GM21515 (cell line): ENCODE results near the gene CCDC85C.

Source experiments
- ATAC-seq: cut with Tn5 transposase; IDR thresholded peaks from one replicate; pipeline ENCODE4 v1.9.1; 2021; ENCODE audit not compliant: unreplicated experiment

The CCDC85C gene

GRCh38 chr14:99590746-99591555 lies 13.1 kb downstream of the CCDC85C start:
- ATAC-seq = no peak

GRCh38 chr14:99589651-99590530 lies 14.1 kb downstream of the CCDC85C start:
- no peak for ATAC-seq

DNA sequence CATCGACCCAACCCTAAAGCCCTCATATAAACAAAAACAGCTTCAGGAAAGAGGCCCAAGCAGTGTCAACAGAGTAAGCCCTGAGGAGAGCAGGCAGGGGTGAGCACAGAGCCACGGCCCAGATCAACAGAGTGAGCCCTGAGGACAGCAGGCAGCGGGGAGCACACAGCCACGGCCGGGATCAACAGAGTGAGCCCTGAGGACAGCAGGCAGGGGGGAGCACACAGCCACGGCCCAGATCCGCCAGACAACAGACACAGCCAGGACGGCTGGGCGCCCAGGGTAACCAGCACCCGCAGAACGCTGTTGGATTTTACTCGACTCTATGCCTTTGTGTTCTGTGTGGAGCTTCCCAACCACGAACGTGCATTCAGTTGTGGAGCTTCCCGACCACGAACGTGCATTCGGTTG lies 15.0 kb downstream of the CCDC85C start:
- ATAC-seq = no peak

GRCh38 chr14:99587460-99588278 lies 16.3 kb downstream of the CCDC85C start:
- no peak for ATAC-seq

- no peak for ATAC-seq
These were observed 17.1 kb downstream of the CCDC85C start for GRCh38 chr14:99586761-99587459.

DNA sequence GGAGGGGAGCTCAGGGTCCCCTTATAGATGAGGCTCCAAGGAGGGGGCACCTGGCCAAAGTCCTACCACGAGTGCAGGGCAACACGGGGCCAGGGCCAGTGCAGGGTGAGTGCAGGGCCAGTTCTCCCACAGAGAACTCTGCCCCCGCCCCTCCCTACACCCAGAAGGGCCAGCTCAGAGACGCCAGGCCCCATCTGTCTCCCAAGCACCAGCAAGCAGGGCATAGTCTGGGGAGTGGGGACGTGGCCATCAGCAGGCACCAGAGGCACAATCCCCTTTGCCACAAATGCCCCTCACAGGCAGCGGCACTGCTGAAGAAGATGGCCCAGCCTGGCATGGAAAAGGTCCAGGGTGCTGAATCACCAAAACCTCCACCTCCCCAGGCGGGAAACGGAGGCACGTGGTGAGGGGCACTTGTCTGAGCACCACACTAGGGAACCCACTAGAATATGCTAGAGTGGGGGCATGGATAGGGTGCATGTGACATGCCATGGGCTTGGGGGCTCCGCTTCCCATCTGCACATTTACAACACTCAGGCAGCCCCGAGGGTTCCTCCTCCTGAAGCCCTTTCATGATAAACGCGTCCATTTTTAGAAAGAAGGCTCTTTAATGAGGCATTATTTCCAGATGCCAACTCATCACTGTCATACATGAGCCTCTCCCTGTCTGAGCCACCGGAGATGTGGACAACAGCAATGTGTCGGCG lies 17.8 kb downstream of the CCDC85C start:
- ATAC-seq = no peak

DNA sequence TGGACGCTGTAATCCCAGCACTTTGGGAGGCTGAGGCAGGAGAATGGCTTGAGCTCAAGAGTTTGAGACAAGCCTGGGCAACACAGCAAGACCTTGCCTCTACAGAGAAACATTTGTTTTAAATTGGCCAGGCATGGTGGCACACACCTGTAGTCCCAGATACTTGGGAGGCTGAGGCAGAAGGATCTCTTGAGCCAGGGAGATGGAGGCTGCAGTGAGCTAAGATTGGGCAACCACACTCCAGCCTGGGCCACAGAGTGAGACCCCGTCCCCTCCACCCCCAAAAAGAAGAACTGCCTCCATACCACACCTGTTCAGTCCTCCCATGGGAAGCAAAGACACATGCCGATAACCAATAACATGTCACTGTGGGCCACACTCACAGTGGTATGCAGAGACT lies 19.2 kb downstream of the CCDC85C start:
- no peak for ATAC-seq

- no peak for ATAC-seq
These were observed 22.1 kb downstream of the CCDC85C start for GRCh38 chr14:99581938-99582337.

- no peak for ATAC-seq
These were observed 22.6 kb downstream of the CCDC85C start for GRCh38 chr14:99581374-99581773.

DNA sequence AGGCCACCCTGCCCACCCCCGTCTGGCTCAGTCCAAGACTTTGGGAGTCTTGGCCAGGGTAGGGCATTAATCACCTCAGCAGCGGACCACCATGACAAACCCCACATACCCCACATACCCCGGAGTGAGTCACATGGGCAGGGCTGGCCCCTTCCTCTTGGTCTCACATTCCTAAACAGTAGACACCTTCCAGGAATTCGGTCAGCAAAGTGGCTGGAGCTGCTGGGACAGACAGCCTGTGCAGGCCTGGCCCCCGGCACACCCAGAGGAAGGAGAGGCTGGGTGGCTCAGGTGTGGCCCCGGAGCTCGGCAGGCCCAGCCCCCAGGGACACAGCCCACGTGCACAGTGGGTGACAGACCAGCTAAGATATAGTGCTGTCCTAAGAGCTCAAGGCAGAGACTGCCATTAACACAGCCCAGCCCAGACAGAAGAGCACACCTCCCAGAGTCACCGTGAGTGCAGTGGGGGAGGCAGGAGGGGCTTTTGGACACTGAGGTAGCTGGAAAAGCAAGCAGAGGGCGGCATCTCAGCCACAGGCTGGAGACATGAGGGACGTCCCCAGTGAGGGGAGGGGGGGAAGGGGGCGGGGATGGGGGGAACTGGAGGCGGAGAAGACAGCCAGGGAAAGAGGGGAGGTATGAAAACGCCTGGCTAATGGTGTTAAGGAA lies 24.0 kb downstream of the CCDC85C start:
- ATAC-seq = no peak

DNA sequence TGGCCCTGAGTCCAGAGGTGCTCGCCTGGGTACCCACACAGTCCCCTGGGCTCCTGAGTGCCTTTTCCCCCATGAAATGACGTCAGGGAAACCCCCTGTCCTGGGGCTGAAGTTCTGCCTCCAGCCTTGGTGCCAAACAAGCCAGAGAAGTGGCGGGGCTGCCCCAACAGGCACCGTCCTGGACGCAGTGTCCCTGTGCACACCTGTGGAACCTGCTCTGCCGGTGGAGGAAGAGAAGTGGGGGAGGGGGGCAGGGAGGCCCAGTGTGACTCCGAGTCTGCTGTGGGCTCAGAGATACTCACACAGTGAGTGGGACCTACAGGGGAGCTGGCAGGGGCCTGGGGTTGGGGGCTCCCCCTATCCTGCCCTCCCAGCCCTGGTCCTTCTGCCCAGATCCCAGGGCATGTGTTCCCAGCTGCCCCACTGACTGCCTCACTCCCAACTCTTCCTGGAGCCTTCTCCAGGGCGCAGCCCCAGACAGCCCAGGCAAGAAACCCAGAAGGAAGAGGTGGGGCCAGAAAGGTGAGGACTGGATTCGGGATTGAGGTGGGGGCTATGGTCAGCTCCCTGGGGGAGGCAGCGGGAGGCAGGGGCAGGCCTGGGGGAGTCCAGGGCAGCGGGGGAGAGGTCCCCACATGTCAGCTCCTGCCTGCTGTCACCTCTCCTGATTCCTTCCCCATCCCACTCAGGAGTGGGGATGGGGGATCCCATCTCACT lies 24.7 kb downstream of the CCDC85C start:
- ATAC-seq = no peak

- no peak for ATAC-seq
These were observed 25.4 kb downstream of the CCDC85C start for GRCh38 chr14:99578541-99579101.

DNA sequence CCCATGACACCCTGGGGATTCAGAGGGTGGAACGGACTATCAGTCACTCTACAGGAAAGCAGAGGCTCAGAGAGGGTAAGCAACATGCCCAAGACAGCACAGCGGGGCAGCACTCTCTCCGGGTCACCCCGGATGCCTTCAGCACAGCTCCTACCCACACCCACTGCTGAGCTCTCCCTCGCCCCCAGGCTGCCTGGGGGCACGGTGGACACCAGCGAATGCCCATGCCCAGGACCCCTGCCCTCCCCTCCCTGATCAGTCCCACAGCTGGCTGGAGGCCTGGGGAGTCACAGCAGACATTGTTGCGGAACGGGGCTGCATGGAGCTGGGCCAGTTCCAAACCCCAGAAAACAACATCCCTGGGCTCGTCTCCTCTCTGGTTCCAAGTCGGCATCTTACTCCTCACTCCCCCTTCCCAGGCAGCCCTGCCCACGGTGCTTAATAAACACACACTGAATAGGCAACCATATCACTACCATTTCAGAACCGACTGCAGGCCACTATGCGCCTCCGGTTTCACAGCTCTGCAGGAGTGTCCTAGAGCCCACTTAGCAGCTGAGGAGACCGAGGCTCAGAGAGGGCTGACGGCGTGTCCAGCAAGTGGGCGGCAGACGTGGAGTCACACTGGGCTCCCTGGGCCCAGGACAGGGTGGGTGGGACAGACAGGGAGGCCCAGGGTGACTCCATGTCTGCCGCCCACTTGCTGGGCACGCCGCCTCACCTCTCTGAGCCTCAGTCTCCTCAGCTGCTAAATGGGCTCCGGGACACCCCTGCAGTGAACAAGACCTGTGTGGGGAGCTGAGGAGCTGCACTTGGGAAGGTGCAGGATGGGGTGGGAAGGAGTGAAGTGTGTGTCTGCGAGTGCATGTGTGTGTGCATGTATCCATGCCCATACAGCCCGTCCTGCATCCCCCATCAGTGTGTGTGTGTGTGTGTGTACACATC lies 27.0 kb downstream of the CCDC85C start:
- ATAC-seq = no peak

DNA sequence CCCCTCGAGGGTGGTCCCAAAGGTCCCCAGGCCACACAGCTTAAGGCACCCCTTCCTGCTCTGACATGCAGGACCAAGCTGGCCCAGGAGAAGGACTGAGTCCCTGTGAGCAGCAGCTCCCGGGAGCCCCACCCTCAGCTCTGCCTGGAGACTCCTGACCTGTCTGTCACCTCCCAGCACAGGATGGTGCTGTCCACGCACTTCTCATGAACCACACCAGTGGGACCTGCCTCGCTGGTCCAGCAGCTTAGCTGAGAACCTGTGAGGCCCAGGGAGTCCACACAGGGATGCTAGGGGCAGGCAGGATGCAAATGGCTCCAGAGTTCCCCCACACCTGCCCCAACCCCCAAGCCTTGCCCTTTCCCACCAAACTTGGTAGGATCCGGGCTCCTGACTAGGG lies 27.7 kb downstream of the CCDC85C start:
- no peak for ATAC-seq

DNA sequence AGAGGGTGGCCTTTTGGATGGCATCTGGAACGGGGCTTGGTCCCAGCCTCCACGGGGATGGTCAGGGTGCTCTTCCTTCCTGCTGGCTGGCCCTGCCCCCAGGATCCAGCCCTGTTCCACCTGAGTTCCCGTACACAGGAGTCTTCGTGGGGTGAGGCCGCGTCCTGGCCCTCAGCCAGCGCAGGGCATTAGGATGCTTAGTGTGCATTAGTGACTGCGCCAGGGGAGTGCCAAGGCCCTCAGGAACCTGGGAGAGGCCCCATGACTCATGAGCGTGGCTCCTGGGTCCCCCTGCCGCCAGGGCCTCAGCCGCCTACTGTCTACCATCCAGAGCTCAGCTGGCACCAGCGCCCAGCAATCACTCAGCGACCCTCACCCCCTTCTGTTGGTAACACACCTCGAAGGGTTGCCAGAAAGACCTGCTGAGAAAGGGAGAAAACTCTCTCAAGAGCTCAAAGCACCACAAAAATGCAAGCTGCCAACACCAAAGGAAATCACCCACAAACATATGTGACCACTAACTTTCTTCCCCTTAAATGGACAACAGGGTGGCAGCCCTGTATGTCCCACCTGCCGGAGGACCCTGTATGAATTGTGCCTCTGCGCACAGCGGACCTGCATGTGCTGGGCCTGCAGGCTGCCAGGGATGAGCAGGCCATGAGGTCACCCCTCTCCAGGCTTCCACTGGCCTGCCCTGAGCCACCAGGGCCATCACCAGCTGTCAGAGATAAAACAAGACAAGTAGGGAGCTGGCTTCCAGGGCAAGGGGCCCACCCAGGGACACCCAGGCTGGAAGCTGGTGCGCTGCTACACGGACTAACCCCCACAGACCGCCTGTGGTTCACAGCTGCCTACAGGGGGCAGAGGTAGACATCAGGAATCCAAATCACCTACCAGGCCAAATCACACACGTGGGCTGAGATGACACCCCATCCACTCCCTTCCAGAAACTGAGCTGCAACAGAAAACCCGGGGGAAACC lies 28.7 kb downstream of the CCDC85C start:
- ATAC-seq = no peak
